ENCODE results near the gene MPND.

The MPND gene

GRCh38 chr19:4319067-4319718 lies 24.2 kb upstream of the MPND start:
- no peak for DNase-seq (ENCODE audit: extremely low read depth in 1 of 2, low read depth in 1 of 2)

GRCh38 chr19:4320419-4320818 lies 22.9 kb upstream of the MPND start:
- DNase-seq (ENCODE audit: extremely low read depth in 1 of 2, low read depth in 1 of 2), result no peak

GRCh38 chr19:4322942-4323665 lies 20.3 kb upstream of the MPND start:
- DNase-seq (ENCODE audit: extremely low read depth in 1 of 2, low read depth in 1 of 2), result no peak

- DNase-seq (ENCODE audit: extremely low read depth in 1 of 2, low read depth in 1 of 2), result no peak
Observed at GRCh38 chr19:4323692-4324091, 19.7 kb upstream of the MPND start.

- DNase-seq (ENCODE audit: extremely low read depth in 1 of 2, low read depth in 1 of 2), result no peak
Observed at GRCh38 chr19:4324228-4324627, 19.1 kb upstream of the MPND start.

GRCh38 chr19:4326215-4326836 lies 17.0 kb upstream of the MPND start:
- no peak for DNase-seq (ENCODE audit: extremely low read depth in 1 of 2, low read depth in 1 of 2)

- DNase-seq (ENCODE audit: extremely low read depth in 1 of 2, low read depth in 1 of 2), result no peak
Observed at GRCh38 chr19:4326837-4327251, 16.5 kb upstream of the MPND start.

- peak; percentile 56 to 87 for DNase-seq (ENCODE audit: extremely low read depth in 1 of 2, low read depth in 1 of 2)
Observed at GRCh38 chr19:4327252-4327876, 16.0 kb upstream of the MPND start.

- no peak for DNase-seq (ENCODE audit: extremely low read depth in 1 of 2, low read depth in 1 of 2)
Observed at GRCh38 chr19:4327877-4328242, 15.5 kb upstream of the MPND start.

GRCh38 chr19:4328243-4328990 lies 14.9 kb upstream of the MPND start:
- peak; percentile 87 to 97 for DNase-seq (ENCODE audit: extremely low read depth in 1 of 2, low read depth in 1 of 2)

GRCh38 chr19:4328991-4329681 lies 14.2 kb upstream of the MPND start:
- DNase-seq (ENCODE audit: extremely low read depth in 1 of 2, low read depth in 1 of 2), result peak in 1 of 2 donors; percentile 60

- no peak for DNase-seq (ENCODE audit: extremely low read depth in 1 of 2, low read depth in 1 of 2)
Observed at GRCh38 chr19:4329858-4330257, 13.5 kb upstream of the MPND start.

GRCh38 chr19:4334929-4335570 lies 8.3 kb upstream of the MPND start:
- DNase-seq (ENCODE audit: extremely low read depth in 1 of 2, low read depth in 1 of 2), result no peak

- DNase-seq (ENCODE audit: extremely low read depth in 1 of 2, low read depth in 1 of 2), result no peak
Observed at GRCh38 chr19:4337906-4338440, 5.4 kb upstream of the MPND start.

GRCh38 chr19:4338441-4339355 lies 4.7 kb upstream of the MPND start, which contains the start of gene STAP2:
STAP2 (minus strand) TSS chr19:4338827; CDS start chr19:4338753, 74 bp downstream.
- DNase-seq (ENCODE audit: extremely low read depth in 1 of 2, low read depth in 1 of 2), result no peak

GRCh38 chr19:4342314-4342614 lies 1.1 kb upstream of the MPND start:
- no peak for DNase-seq (ENCODE audit: extremely low read depth in 1 of 2, low read depth in 1 of 2)

- DNase-seq (ENCODE audit: extremely low read depth in 1 of 2, low read depth in 1 of 2), result peak; percentile 77 to 92
Observed at GRCh38 chr19:4342615-4343369, 570 bp upstream of the MPND start.
